PC-9 (cell line): ENCODE results near the gene ALOXE3. TPM values are rescaled to one million over a fixed set of nuclear protein-coding genes. Genes with fewer than 3 reads are reported as not detected.

ENCODE experiments used
- BruUV-seq: library from RNA; stranded (reverse); fragments of 400-500 nt; replicated peaks from 2 replicates; lab custom pipeline; 2021; lab: Mats Ljungman, UMichigan
- CTCF ChIA-PET: fragments of 300-600 bp; sonication (Branson Sonifier 250); formaldehyde crosslinking; loops from one replicate; lab custom pipeline; 2022; ENCODE audit warnings: antibody characterized with exemption; lab: Charles Lee
- POLR2A ChIA-PET: fragments of 300-600 bp; sonication (Branson Sonifier 250); formaldehyde crosslinking; loops from one replicate; lab custom pipeline; 2022; ENCODE audit warnings: antibody characterized with exemption; ENCODE audit not compliant: unreplicated experiment; lab: Charles Lee
- DNase-seq, 2 experiments: peaks; one replicate each; pipeline versions ENCODE4 v3.0.0 to v3.0.0-alpha.2; 2015 to 2022; ENCODE audit warnings: mixed read lengths in 1 of 2
- H2AFZ ChIP-seq: fragments of 200-600 bp; sonication (generic); 2 replicates; pipeline ENCODE4 v1.8.1; 2017; ENCODE audit warnings: antibody characterized with exemption
- H3F3A ChIP-seq: fragments of 200-600 bp; sonication (generic); 2 replicates; pipeline ENCODE4 v1.8.1; 2017; ENCODE audit warnings: antibody characterized with exemption, mild to moderate bottlenecking, low read depth; ENCODE audit not compliant: insufficient read depth
- H3K27ac ChIP-seq: fragments of 200-600 bp; sonication (generic); 2 replicates; pipeline ENCODE4 v1.6.1; 2016; ENCODE audit warnings: mixed run types
- H3K27me3 ChIP-seq: fragments of 200-600 bp; sonication (generic); 2 replicates; pipeline ENCODE4 v1.6.1; 2016; ENCODE audit warnings: low read depth, mixed run types; ENCODE audit not compliant: insufficient read depth
- H3K36me3 ChIP-seq: fragments of 200-600 bp; sonication (generic); 2 replicates; pipeline ENCODE4 v1.6.1; 2016; ENCODE audit warnings: low read depth, mixed run types
- H3K4me1 ChIP-seq: fragments of 200-600 bp; sonication (generic); replicated peaks from 2 replicates; pipeline ENCODE4 v1.6.1; 2016; ENCODE audit warnings: mixed run types; ENCODE audit not compliant: insufficient read depth
- H3K4me2 ChIP-seq: fragments of 200-600 bp; sonication (generic); 2 replicates; pipeline ENCODE4 v1.6.1; 2017; ENCODE audit warnings: mixed run types
- H3K4me3 ChIP-seq: fragments of 200-600 bp; sonication (generic); 2 replicates; pipeline ENCODE4 v1.6.1; 2016; ENCODE audit warnings: mixed run types
- H3K79me2 ChIP-seq: fragments of 200-600 bp; sonication (generic); 2 replicates; pipeline ENCODE4 v1.6.1; 2017; ENCODE audit warnings: low read depth, mixed run types
- H3K9me2 ChIP-seq: fragments of 200-600 bp; sonication (generic); 2 replicates; pipeline ENCODE4 v1.8.1; 2017; ENCODE audit warnings: mild to moderate bottlenecking; ENCODE audit not compliant: insufficient read depth
- H3K9me3 ChIP-seq: fragments of 200-600 bp; sonication (generic); 2 replicates; pipeline ENCODE4 v1.8.1; 2016; ENCODE audit warnings: low read depth; ENCODE audit not compliant: insufficient read depth
- H4K20me1 ChIP-seq: fragments of 200-600 bp; sonication (generic); 2 replicates; pipeline ENCODE4 v1.8.1; 2017; ENCODE audit not compliant: insufficient read depth
- EZH2 ChIP-seq: fragments of 200-600 bp; sonication (generic); IDR thresholded peaks from 2 replicates; pipeline ENCODE4 v1.8.0; 2017; ENCODE audit warnings: antibody characterized with exemption, low read depth
- intact Hi-C: fragments of 100-400 bp; cut with micrococcal nuclease; formaldehyde crosslinking; loops from one replicate; pipeline ENCODE4 v1.10.0; 2022; ENCODE audit not compliant: unreplicated experiment
- total RNA-seq: library from RNA; stranded (reverse); gene quantifications from 2 replicates; pipeline ENCODE4 v1.2.3, GENCODE V29; 2021
- TF ChIP-seq, protein P1 (sequence below): fragments of 200-600 bp; sonication (generic); conservative IDR thresholded peaks from 2 replicates; pipeline ENCODE4 v1.6.1; 2017; ENCODE audit warnings: mixed run types, antibody characterized with exemption, mild to moderate bottlenecking, moderate library complexity

The ALOXE3 gene
- total RNA-seq, 1 experiment from 2014 or later = 1.4 TPM

- intact Hi-C loops = no loop called here
- no peaks in the 10 kb centered on the region for H3K36me3 ChIP-seq
- no peak overlapping the region for H3K4me2 ChIP-seq
- no peaks in the 10 kb centered on the region; the same call in 1 of the 2 replicates for H4K20me1 ChIP-seq
- H3K9me2 ChIP-seq = no peaks in the 10 kb centered on the region
- H3F3A ChIP-seq = peaks cover 16% of the 10 kb centered on the region; the same call in 1 of the 2 replicates
- no peak overlapping the region for H3K4me3 ChIP-seq
- no peaks in the 10 kb centered on the region for H3K9me3 ChIP-seq
- DNase-seq = no peak
- no peak for TF ChIP-seq EZH2
- TF ChIP-seq, protein P1, sequence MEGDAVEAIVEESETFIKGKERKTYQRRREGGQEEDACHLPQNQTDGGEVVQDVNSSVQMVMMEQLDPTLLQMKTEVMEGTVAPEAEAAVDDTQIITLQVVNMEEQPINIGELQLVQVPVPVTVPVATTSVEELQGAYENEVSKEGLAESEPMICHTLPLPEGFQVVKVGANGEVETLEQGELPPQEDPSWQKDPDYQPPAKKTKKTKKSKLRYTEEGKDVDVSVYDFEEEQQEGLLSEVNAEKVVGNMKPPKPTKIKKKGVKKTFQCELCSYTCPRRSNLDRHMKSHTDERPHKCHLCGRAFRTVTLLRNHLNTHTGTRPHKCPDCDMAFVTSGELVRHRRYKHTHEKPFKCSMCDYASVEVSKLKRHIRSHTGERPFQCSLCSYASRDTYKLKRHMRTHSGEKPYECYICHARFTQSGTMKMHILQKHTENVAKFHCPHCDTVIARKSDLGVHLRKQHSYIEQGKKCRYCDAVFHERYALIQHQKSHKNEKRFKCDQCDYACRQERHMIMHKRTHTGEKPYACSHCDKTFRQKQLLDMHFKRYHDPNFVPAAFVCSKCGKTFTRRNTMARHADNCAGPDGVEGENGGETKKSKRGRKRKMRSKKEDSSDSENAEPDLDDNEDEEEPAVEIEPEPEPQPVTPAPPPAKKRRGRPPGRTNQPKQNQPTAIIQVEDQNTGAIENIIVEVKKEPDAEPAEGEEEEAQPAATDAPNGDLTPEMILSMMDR = no peak
- BruUV-seq = no TSS peak
- H3K27me3 ChIP-seq = no peaks in the 10 kb centered on the region
- POLR2A ChIA-PET = interaction anchor here (0.7 kb wide), 1 partner anchor 284 kb away, joined by 3 read pairs; no protein-coding TSS in a partner anchor
- no peak overlapping the region for H2AFZ ChIP-seq
- H3K4me1 ChIP-seq = peaks cover 25% of the 10 kb centered on the region
- CTCF ChIA-PET = no interaction called here
- no peak overlapping the region for H3K27ac ChIP-seq
- H3K79me2 ChIP-seq = 0 out of 2 replicates have a peak, but pooled peaks cover 6% of the 10 kb centered on the region
These were observed 34.7 kb upstream of the ALOXE3 start for GRCh38 chr17:8153031-8153451.

DNA sequence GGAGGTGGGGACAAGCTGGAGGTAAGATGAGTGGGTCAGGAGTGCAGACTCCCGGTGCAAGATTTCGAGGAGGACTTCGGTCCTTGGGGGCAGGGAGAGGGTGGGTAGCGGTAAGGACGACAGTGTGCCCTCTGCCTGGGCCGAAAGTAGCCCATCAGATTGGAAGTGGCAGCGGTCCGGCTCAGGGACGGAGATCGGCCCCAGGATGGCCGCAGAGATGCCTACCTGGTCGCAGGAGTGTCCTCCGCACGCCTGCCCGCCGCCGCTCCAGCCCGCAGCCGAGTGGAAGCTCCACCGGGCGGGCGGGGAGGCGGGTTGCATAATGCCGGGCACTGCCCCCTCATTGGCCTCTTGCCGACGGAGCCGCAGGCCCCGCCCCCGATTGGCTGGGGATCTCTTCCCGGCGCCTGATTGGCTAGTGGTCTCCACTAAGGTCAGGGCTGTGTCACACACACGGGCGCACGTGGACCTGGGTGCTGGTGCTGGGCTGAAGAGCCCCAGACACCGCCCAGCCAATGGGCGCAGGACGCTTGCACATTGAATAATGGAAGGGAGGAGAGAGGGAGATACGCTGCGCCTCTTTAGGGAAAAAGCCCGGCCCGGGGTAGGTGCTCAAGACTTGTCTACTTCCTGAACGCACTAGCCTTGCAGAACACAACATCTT is 33.9 kb upstream of the ALOXE3 start, which contains the start of gene PER1:
Gene PER1, minus strand, starts transcription at position 293 of the 664 bp plus-strand sequence. CDS start 1,698 bp downstream, outside the sequence.
- peaks cover 25% of the 10 kb centered on the region for H3K4me1 ChIP-seq
- CTCF ChIA-PET = no interaction called here
- H2AFZ ChIP-seq = peak within 1 kb of the TSS; percentile 74
- peak; percentile 68 to 97 for DNase-seq
- peak within 1 kb of the TSS; percentile 60; the same call in 1 of the 2 replicates for H3K4me3 ChIP-seq
- POLR2A ChIA-PET = interaction anchor here (0.6 to 0.9 kb wide), 2 partner anchors 38 to 382 kb away, joined by 4 to 8 read pairs; no protein-coding TSS in a partner anchor
- no peaks in the 10 kb centered on the region for H3K27me3 ChIP-seq
- peaks cover 15% of the 10 kb centered on the region; the same call in 1 of the 2 replicates for H3F3A ChIP-seq
- BruUV-seq = no TSS peak
- no peaks in the 10 kb centered on the region; the same call in 1 of the 2 replicates for H4K20me1 ChIP-seq
- H3K79me2 ChIP-seq = 0 out of 2 replicates have a peak, but pooled peaks cover 6% of the 10 kb centered on the region
- no peaks in the 10 kb centered on the region for H3K9me3 ChIP-seq
- no peak for TF ChIP-seq EZH2
- intact Hi-C loops = no loop called here
- H3K27ac ChIP-seq = no peak within 1 kb of the TSS
- no peaks in the 10 kb centered on the region for H3K9me2 ChIP-seq
- no peaks in the 10 kb centered on the region for H3K36me3 ChIP-seq
- H3K4me2 ChIP-seq = peak within 1 kb of the TSS; percentile 85

DNA sequence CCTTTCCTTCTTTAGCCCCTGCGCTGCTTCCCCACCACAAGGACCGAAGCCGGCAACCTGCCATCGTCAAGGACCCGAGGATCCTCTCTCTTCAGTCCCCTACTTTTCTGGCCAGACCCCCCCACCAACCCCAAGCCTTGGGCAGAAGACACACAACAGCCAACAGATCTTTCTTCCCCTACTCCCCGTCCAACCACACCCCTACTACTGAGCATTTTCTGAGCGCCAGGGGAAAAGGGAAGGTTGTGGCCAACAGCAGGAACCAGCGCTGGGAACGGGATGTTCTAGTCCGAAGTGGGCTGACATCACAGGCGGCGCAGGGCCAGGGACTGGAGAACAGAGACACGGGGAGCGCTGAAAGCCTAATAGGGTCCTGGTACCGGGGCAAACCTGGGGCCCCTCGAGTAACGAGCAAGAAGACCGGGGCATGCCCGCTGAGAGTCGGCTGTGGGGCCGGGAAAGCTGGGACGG is 33.4 kb upstream of the ALOXE3 start:
- Histone ChIP-seq H3K79me2 (0 out of 2 replicates have a peak, but pooled peaks cover 6% of the 10 kb centered on the region), H2AFZ (peak overlapping the region; percentile 74), H3K4me3 (peak overlapping the region; percentile 60; the same call in 1 of the 2 replicates), H3F3A (peaks cover 15% of the 10 kb centered on the region; the same call in 1 of the 2 replicates), H3K27me3 (no peaks in the 10 kb centered on the region), H3K36me3 (no peaks in the 10 kb centered on the region), H3K9me3 (no peaks in the 10 kb centered on the region), H3K4me2 (peak overlapping the region; percentile 85), H4K20me1 (no peaks in the 10 kb centered on the region; the same call in 1 of the 2 replicates), H3K9me2 (no peaks in the 10 kb centered on the region), H3K27ac (no peak overlapping the region), H3K4me1 (peaks cover 25% of the 10 kb centered on the region)
- DNase-seq = no peak
- POLR2A ChIA-PET = interaction anchor here (0.6 to 0.9 kb wide), 2 partner anchors 39 to 382 kb away, joined by 4 to 8 read pairs; no protein-coding TSS in a partner anchor
- TSS peak; percentile 88 for BruUV-seq
- no peak for TF ChIP-seq EZH2
- TF ChIP-seq, protein P1 = no peak
- intact Hi-C loops = no loop called here
- CTCF ChIA-PET = interaction anchor here (0.6 kb wide), 1 partner anchor 13 kb away, joined by 3 read pairs; no protein-coding TSS in a partner anchor
